ENCODE results near the gene RAP1GAP. TPM values are rescaled to one million over a fixed set of nuclear protein-coding genes. Genes with fewer than 3 reads are reported as not detected.
A peak's percentile ranks its signal among the peaks of the same experiment; 100 is the strongest.

Gene RAP1GAP
- total RNA-seq, 4 donors from 2014 or later: 14.1 to 37.4 (median 28.8) TPM

- peak overlapping the region in 1 of 4 donors; percentile 38 for H3K27ac ChIP-seq
- peaks cover 4% of the 10 kb centered on the region for H3K27me3 ChIP-seq
- WGBS, 2 donors (ENCODE audit: low coverage in 1 of 2): 10 to 30% methylated on average over 3 to 11 of the region's 11 CpGs
- H3K9me3 ChIP-seq: no peaks in the 10 kb centered on the region
- H3K4me1 ChIP-seq: peaks cover 0 to 12% (median 3%) of the 10 kb centered on the region in 4 donors
- no peaks in the 10 kb centered on the region for H3K36me3 ChIP-seq
- in situ Hi-C loops (cut with MboI; ENCODE audit: low pct_ligation_motif_present in 1 of 4, low pct_unique_long_range_greater_than_20kb in 1 of 4, low sequenced_read_pairs in 3 of 4) (no loop called here), intact Hi-C loops (cut with DNase I; ENCODE audit: low total_unique reads) (loop anchor here (5.0 kb wide), 1 partner anchor 1688 kb away; no protein-coding TSS in a partner anchor)
- no peak overlapping the region for H3K4me3 ChIP-seq
- peak; percentile 46 for DNase-seq
- TF ChIP-seq, protein P1, sequence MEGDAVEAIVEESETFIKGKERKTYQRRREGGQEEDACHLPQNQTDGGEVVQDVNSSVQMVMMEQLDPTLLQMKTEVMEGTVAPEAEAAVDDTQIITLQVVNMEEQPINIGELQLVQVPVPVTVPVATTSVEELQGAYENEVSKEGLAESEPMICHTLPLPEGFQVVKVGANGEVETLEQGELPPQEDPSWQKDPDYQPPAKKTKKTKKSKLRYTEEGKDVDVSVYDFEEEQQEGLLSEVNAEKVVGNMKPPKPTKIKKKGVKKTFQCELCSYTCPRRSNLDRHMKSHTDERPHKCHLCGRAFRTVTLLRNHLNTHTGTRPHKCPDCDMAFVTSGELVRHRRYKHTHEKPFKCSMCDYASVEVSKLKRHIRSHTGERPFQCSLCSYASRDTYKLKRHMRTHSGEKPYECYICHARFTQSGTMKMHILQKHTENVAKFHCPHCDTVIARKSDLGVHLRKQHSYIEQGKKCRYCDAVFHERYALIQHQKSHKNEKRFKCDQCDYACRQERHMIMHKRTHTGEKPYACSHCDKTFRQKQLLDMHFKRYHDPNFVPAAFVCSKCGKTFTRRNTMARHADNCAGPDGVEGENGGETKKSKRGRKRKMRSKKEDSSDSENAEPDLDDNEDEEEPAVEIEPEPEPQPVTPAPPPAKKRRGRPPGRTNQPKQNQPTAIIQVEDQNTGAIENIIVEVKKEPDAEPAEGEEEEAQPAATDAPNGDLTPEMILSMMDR (IDR thresholded peaks at IDR 0.05): peak; percentile 22 to 53 (median 43)
- no peak for TF ChIP-seq POLR2A (IDR thresholded peaks at IDR 0.05)
Measured at GRCh38 chr1:21573971-21574465, 95.1 kb downstream of the RAP1GAP start.

- H3K27ac ChIP-seq: no peak overlapping the region
- H3K36me3 ChIP-seq: no peaks in the 10 kb centered on the region
- H3K4me1 ChIP-seq: peaks cover 0 to 12% (median 3%) of the 10 kb centered on the region in 4 donors
- TF ChIP-seq, protein P1 (IDR thresholded peaks at IDR 0.05): no peak
- TF ChIP-seq EP300 (IDR thresholded peaks at IDR 0.05; ENCODE audit: low read depth): no peak
- TF ChIP-seq POLR2A (IDR thresholded peaks at IDR 0.05): no peak
- no peak for TF ChIP-seq POLR2AphosphoS5 (IDR thresholded peaks at IDR 0.05)
- DNase-seq: no peak
- peaks cover 4% of the 10 kb centered on the region for H3K27me3 ChIP-seq
- no peaks in the 10 kb centered on the region for H3K9me3 ChIP-seq
- WGBS, 2 donors (ENCODE audit: low coverage in 1 of 2): 55 to 60% methylated on average over 2 to 10 of the region's 11 CpGs
- no peak overlapping the region for H3K4me3 ChIP-seq
- in situ Hi-C loops (cut with MboI; ENCODE audit: low pct_ligation_motif_present in 1 of 4, low pct_unique_long_range_greater_than_20kb in 1 of 4, low sequenced_read_pairs in 3 of 4): no loop called here
- intact Hi-C loops (cut with DNase I; ENCODE audit: low total_unique reads): loop anchor here (5.0 kb wide), 1 partner anchor 1689 kb away; no protein-coding TSS in a partner anchor
Measured at GRCh38 chr1:21573475-21573874, 95.7 kb downstream of the RAP1GAP start.

- H3K36me3 ChIP-seq: no peaks in the 10 kb centered on the region
- DNase-seq: no peak
- peaks cover 0 to 12% (median 3%) of the 10 kb centered on the region in 4 donors for H3K4me1 ChIP-seq
- peaks cover 4% of the 10 kb centered on the region for H3K27me3 ChIP-seq
- no peak overlapping the region for H3K27ac ChIP-seq
- H3K9me3 ChIP-seq: no peaks in the 10 kb centered on the region
- WGBS, 2 donors (ENCODE audit: low coverage in 1 of 2): 87% methylated on average over 13 of the region's 13 CpGs; no CpG with 5 or more reads in 1 of the 2 donors
- TF ChIP-seq POLR2AphosphoS5 (IDR thresholded peaks at IDR 0.05): no peak
- TF ChIP-seq POLR2A (IDR thresholded peaks at IDR 0.05): no peak
- no peak for TF ChIP-seq EP300 (IDR thresholded peaks at IDR 0.05; ENCODE audit: low read depth)
- TF ChIP-seq, protein P1 (IDR thresholded peaks at IDR 0.05): no peak
- intact Hi-C loops (cut with DNase I; ENCODE audit: low total_unique reads): loop anchor here (5.0 kb wide), 1 partner anchor 1689 kb away; no protein-coding TSS in a partner anchor
- in situ Hi-C loops (cut with MboI; ENCODE audit: low pct_ligation_motif_present in 1 of 4, low pct_unique_long_range_greater_than_20kb in 1 of 4, low sequenced_read_pairs in 3 of 4): no loop called here
- H3K4me3 ChIP-seq: no peak overlapping the region
Measured at GRCh38 chr1:21572735-21573277, 96.4 kb downstream of the RAP1GAP start.

DNA sequence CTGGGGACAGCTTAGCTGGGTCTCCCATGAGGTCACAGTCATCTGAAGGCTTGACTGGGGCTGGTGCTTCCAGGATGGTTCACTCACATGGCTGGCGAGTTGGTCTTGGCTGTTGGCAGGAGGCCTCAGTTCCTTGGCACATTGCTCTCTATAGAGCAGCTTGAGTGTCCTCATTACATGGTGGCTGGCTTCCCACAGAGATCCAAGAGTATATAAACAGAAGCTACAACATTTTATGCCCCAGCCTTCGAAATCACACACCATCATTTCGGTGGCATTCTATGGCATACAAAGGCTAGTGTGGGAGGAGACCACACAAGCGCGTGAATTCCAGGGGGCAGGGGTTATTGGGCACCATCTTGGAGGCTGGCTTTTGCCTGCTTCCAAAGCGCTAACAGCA is 96.9 kb downstream of the RAP1GAP start:
- TF ChIP-seq EP300 (IDR thresholded peaks at IDR 0.05; ENCODE audit: low read depth) (no peak), POLR2AphosphoS5 (IDR thresholded peaks at IDR 0.05) (no peak), POLR2A (IDR thresholded peaks at IDR 0.05) (no peak)
- TF ChIP-seq, protein P1 (IDR thresholded peaks at IDR 0.05): no peak
- peaks cover 0 to 12% (median 3%) of the 10 kb centered on the region in 4 donors for H3K4me1 ChIP-seq
- no peak overlapping the region for H3K27ac ChIP-seq
- DNase-seq: no peak
- H3K9me3 ChIP-seq: no peaks in the 10 kb centered on the region
- WGBS, 2 donors (ENCODE audit: low coverage in 1 of 2): 93% methylated on average over 6 of the region's 6 CpGs; no CpG with 5 or more reads in 1 of the 2 donors
- H3K36me3 ChIP-seq: no peaks in the 10 kb centered on the region
- H3K4me3 ChIP-seq: no peak overlapping the region
- peaks cover 4% of the 10 kb centered on the region for H3K27me3 ChIP-seq
- in situ Hi-C loops (cut with MboI; ENCODE audit: low pct_ligation_motif_present in 1 of 4, low pct_unique_long_range_greater_than_20kb in 1 of 4, low sequenced_read_pairs in 3 of 4) (no loop called here), intact Hi-C loops (cut with DNase I; ENCODE audit: low total_unique reads) (loop anchor here (5.0 kb wide), 1 partner anchor 1690 kb away; no protein-coding TSS in a partner anchor)

Data from transverse colon (tissue), 4 donors.